Endometrium (tissue), 2 donors: ENCODE measurements around the gene EDN2.

Experiments used
- FAIRE-seq: peaks from 2 replicates; lab custom pipeline; 2012; peaks lifted over from hg19 to GRCh38; lab: Jason Lieb, UNC
- donor health status: control.
- donor health status: control.

The EDN2 gene

GRCh38 chr1:41498804-41499203 is 14.3 kb upstream of the EDN2 start:
- FAIRE-seq: no peak

DNA sequence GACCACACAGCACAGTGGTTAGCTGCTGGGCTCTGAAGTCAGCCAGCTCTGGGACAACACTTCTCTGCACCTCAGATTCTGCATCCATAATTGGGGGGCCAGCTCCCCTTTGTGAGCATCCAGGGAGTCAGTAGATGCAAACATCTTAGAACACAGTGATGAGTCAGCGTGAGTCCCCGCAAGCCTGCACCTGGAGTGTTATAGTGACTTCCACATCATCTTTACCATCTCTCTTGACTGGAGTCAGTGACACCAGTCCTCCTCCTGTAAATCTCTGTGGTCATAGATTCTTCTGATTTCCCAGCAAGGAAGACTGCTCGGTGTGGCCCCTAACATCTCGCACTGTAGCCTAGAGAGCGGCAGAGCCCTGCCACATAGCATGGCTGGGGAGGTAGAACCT is 13.9 kb upstream of the EDN2 start:
- FAIRE-seq: no peak

DNA sequence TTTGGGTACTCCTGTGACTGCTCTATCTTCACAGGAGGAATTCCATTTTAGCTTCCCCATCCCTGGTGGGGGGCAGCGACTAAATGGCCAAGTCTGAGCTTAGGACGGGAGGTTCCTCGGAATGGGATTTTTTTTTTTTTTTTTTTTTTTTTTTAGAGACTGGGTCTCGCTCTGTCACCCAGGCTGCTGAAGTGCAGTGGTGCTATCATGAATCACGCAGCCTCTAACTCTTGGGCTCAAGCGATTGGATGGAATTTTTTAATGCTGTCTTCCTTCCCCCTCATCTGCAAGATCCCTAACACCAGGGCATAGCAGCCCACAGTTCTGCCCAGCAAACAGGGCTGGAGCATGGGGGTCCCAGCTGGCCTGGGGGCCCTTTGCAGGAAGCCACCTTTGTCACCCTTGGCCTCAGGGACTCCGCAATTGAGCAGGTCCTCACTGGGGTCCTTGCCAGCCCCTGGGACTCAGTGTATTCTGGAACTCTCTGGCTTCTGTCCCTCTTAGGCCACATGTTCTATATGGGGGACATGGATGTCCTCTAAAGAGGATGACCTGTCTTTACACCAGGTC is 13.1 kb upstream of the EDN2 start:
- no peak for FAIRE-seq

- no peak for FAIRE-seq
Observed at GRCh38 chr1:41497056-41497440, 12.6 kb upstream of the EDN2 start.

DNA sequence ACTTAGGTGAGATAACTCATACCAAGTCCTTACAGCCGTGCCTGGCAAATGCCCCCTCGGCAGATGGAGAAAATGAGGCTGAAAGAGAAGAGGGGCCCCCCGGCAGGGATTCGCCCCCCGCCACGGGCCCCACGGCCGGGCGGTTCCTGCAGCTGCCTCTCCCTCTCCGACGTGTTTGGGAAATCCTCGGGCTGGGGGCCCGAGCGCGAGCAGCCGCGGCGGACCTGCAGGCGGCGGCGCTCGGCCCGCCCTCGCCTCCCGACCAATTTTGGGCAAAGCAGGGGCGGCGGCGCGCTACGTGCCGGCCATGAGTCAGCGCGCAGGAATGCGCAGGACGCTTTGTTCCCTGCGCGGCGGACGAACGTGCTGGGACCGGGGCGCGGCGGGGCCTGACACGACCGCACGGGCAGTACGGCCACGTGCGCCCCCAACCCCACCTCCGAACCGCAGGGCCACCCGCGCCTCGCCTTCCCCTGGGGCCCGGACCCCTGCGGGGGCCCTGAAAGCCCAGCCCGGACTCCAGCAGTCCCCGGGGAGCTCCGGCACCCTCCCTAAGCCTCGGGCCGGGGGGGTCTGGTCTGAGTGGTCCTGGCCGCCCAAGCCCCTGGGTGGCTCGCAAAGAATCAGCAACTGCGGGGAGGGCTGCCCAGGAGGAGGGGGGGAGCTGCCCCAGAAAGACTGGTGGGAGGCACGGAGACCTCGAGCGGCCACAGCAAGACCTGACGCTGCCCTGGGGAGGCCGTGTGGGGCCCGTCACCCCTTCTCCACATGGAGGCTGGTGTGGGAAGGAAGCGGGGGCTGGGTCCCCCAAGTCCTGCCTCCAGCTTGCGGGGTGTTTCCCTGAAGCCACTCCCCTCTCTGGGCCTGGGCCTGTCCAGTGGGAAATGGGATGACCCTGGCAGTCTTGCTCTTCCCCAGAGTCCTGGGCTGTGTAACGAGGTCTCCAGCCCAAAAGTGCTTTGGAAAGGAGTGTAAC is 11.9 kb upstream of the EDN2 start:
- FAIRE-seq: no peak

- FAIRE-seq: no peak
Observed at GRCh38 chr1:41495210-41495948, 10.9 kb upstream of the EDN2 start.

DNA sequence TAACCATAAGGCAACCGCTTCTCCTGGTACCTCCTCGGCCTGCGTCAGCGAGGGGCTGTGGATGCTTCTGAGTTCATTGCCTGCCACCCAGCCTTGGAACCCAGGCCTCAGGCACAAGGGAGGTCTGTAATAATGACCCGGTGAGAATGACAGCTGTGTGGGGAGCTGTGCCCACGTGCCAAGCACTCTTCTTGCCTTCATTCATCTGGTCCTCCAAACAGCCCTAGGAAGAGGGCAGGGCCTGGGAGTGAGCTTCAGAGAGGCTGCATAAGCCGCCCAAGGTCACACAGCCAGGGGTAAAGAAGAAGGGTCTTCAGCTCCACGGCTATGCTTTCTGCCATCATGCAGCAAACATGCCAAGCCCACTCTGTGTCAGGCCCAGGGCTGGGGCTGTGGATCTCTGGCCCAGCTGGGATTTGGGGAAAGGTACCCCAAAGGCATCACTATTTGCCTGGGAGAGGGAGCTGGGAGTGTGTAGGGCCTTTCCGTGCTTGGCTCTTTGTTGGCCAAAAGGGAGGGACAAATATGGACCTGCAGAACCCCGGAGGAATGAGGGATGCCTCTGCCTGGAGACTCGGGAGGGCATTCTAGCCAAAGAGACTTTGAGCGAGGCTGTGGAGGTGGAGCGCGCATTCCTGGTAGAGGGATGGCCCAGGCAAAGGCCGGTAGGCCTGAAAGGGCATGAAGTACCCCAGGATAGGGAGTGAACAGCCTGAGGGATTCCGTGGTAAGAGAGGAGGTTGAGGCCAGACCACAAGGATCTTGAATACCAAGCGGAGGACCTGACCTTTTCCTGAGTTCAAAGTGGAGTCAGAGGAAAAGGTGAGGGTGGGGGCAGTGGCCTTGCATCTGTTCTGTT is 10.1 kb upstream of the EDN2 start:
- FAIRE-seq: no peak

GRCh38 chr1:41493626-41494350 is 9.3 kb upstream of the EDN2 start:
- FAIRE-seq: no peak

DNA sequence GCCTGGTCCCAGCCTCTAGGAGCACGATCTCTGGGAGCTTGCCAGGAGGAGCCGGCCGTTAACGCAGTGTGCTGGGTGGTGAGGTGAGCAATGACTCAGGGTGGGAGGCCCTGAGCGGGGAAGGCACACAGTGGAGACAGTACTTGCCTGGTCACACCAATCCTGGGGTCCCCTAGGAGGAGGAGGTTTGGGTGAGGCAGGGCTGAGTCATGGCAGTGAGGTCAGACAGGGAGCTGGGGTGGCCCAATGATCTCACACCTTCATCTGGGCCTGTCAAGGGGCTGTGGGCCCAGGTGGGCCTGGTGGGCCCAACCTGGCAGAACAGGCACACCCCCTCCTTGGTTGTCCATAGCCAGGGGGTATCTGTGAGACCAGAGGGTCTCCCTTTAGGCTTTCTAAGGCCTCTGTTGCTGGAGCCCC is 8.6 kb upstream of the EDN2 start:
- FAIRE-seq: no peak

DNA sequence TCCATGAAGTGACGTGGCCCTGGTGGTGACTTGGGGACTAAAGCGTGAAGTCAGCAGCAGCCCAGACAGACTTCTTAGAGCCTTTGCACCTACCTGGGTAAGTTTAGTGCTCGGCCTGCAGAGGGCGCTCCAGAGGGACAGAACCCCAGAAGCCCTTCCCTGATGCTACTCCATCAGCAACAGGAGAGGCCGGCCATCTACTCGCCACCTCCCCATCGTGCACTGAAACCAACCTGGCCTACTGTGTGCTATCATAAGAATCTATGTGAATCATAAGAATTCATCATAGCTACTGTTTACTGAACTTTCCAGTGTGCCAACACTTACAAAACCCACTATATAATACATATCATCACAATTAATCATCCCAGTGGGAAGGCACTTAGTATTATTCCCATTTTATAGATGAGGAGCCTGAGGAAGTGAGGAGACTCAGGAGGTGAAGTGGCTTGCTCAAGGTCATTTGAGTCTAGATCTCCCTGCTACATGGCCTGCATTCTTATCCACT is 7.9 kb upstream of the EDN2 start:
- FAIRE-seq: no peak

DNA sequence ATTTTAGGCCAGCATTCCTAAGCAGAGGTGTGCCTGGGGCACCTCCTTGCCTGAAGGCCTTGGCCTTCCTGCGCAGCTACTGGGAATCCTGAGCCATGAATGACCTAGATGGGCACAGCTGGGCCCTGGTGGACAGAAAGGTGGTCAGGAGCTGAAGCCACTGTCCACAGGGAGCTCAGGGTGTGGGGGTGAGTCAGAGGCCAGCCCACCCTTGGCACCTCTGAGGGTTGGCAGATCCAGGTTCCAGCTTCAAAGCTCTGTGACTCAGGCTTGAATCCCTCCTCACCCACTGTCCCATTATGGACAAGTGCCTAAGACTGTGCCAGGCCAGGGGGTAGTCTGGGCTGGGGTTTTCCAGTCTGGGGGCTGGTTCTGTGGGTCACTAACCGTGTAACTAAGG is 6.4 kb upstream of the EDN2 start:
- FAIRE-seq: no peak

DNA sequence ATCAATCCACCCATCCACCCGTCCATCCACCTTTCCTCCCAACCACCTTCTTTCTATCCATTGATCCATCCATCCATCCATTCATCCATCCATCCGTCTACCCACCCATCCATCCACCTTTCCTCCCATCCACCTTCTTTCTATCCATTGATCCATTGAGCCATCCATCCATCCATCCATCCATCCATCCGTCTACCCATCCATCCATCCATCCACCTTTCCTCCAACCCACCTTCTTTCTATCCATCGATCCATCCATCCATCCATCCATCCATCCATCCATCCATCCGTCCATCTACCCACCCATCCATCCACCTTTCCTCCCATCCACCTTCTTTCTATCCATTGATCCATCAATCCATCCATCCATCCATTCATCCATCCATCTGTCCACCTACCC is 5.1 kb upstream of the EDN2 start:
- FAIRE-seq: no peak

DNA sequence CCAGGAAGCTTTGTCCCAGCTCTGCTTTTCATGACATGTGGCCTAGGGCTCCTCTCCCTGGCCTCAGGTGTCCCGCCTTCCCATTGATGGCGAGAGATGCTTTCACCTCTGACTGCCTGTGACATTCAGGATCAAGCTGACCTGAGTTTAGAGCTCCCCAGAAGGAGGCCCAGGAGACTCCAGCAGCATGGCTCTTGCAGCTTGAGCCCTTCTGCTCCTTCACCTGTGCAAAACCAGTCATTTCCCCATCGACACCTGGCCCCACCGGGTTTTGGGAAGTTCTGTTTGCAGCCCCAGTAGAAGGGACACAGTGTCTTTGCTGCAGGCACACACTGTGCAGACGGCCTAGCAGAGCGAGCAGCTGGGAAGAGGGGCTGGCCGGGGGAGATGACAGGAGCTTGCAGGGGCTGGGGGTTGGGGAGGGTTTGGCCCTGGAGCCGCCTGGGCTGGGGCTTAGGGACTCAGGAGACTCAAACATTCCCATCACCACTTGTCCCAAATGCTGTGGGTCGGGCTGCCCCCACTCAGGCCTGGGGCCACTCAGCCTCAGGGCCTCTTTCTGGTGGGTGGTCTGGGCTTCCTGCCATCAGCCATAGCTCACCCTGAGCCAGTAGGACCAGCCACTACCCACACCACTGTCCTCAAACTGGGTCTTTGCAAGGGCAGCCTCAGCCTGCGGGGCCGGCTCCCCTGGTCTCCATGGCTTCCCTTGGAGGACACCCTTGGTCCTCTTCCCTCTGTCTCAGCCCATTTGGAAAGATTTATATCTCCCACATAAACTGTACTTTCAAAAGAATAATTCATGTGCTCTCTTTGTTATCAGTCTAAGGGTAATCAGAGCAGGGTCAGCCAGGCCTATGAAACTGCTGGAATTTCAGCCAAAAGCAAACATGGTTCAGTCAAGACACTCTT is 3.8 kb upstream of the EDN2 start:
- no peak for FAIRE-seq

DNA sequence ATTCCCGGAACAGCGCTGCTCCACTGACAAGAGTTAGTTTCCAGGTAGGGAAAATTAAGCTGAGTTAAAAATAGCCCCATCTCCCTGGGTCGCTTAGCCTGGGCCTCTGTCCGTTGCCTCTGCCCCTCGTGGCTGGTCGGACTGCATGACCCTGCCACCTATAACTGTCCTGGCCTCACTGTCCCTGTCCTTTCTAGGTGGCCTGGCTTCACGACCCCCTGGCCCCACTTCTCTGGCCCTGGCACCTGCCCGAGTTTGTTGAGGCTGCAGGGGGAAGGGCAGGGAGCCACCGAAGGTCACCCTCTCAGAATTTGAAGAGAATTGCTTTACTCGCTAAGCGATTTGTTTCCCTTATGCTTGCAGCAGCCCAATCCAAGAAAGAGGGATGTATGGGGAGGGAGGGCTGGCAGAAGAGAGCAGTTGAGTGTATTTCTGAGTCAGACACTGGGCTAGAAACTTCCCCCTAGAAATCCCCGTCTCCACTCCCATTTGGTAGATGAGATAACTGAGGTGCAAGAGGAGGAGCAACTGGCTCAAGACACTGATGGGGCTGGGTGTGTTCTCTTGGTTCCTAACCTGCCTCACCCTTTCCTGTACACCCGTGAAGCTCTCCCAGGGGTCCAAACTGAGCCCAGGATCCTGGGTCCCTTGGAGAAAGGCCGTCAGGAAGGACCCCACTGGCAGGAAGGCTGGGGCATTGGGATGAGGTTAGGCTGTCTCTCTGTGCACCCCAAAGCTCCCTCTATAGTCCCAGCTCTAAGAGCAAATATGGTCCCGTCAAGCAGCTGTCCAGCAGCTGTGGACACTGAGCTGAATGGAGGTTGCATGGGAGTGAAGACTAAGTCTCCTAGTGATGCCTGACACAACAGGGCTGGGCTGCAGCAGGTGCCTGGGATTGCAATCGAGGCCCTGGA is 2.9 kb upstream of the EDN2 start:
- no peak for FAIRE-seq

DNA sequence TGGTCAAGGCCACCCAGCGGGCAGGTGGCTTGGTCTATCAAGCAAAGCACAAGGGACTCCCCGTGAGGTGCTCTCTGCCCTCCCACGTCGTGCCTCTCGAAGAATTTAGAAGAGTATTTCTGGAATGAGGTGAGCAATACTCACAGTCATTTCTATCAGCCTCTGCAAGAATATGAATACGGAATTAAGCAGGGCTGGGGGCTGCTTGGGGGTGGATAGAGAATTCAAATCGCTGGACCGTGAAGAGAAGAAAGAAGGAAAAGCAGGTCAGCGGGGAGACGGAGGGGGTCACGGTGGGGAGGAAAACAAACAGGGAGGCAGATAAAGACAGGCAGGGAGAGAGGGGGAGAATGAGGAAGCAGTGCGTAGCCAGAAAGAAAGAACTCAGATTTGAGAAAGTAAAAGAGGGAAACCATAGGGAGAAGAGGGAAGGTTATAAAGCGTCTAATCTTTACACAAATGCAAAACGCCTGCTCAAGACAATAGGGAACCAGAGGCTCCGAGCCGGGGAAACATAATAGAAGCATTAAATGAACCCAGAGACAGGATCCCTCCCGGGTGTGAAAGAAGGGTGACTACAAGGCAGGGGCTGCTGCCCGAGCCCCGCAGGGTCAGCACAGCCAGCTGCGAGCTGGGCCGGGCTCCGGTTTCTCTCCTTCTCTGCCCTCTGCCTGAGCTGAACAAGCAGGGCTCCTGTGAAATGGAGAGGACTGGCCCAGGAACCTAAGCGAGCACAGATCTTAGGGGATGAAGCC is 2.1 kb upstream of the EDN2 start:
- FAIRE-seq: peak; percentile 23

DNA sequence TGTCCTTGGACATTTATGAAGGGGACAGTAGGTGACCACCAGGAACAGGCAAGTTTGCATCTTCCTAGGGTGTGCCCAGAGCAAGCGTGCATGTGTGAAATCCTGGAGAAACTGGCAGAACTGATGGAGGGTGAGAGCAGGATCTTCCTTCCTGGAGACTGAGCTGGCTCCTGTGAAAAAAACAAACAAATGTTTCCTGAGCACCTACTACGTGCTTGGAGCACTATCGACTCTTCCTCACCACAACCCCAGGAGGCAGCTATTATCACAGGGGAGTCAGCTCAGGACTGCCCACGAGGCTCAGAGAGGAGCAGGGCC is 1.5 kb upstream of the EDN2 start:
- FAIRE-seq: no peak

- no peak for FAIRE-seq
Observed at GRCh38 chr1:41485605-41486004, 1.1 kb upstream of the EDN2 start.

DNA sequence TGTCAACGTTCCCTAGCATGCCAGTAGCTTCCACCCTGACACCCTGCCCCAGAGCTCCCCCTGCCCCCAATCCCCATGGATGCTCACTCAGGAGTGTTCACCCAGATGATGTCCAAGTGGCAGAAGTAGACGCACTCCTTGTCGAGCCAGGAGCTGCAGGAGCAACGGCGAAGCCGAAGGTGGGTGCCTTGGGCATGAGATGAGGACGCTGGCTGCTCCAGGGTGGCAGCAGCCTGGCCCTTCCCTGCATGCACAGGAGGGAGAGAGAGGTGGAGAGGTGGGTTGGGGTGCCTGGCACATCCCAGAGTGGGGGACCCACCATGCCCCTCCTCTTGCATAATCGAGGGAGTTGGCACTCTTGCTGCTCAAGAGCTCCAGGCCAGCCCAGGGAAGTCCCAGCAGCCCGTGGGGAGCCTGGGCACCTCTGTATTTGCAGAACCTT is 502 bp downstream of the EDN2 start:
- no peak for FAIRE-seq
